ENCODE results near the gene DOCK1. TPM values are rescaled to one million over a fixed set of nuclear protein-coding genes. Genes with fewer than 3 reads are reported as not detected.

The DOCK1 gene
- total RNA-seq, 1 donor from 2014 or later = 72.6 TPM

DNA sequence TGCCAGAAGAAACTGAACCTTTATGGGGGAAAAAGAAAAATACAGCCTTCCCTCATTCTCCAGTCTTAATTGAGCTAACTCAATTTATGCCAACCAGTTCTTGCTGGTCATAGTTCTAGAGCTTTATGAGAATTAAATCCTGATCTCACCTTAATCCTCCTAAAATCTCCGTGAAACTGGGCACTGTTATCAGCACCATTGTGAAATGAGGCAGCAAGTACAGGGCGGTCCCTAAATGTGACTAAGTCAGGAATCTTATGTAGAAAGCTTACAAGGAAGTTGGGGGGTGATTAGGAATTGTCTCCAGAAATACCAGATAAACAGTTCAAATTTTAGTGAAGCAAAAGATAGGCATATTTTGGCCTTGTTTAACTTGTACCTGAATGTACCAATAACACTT lies 301.9 kb downstream of the DOCK1 start:
- Histone ChIP-seq H3K79me2 (ENCODE audit: low read depth) (no peaks in the 10 kb centered on the region), H3K27me3 (no peaks in the 10 kb centered on the region), H3K4me3 (no peak overlapping the region), H3K9me3 (ENCODE audit: low read depth) (no peaks in the 10 kb centered on the region), H3K9ac (no peak overlapping the region), H3K4me2 (no peak overlapping the region), H2AFZ (replicated peaks) (no peak overlapping the region), H3K4me1 (no peaks in the 10 kb centered on the region), H3K27ac (no peak overlapping the region), H3F3A (ENCODE audit: low read depth) (no peaks in the 10 kb centered on the region), H3K36me3 (no peaks in the 10 kb centered on the region), H4K20me1 (ENCODE audit: low read depth) (no peaks in the 10 kb centered on the region)
- Mint-ChIP-seq H3K36me3 (no peaks in the 10 kb centered on the region), H3K4me3 (no peak overlapping the region), H3K27ac (no peak overlapping the region), H3K9me3 (no peaks in the 10 kb centered on the region), H3K27me3 (ENCODE audit: insufficient read depth, low read depth) (no peaks in the 10 kb centered on the region), H3K4me1 (no peaks in the 10 kb centered on the region)
- DNase-seq (ENCODE audit: low spot score) = no peak
- TF ChIP-seq EZH2phosphoT487 (IDR thresholded peaks at IDR 0.05) (no peak), EZH2 (IDR thresholded peaks at IDR 0.05) (no peak)
- TF ChIP-seq, protein P1, sequence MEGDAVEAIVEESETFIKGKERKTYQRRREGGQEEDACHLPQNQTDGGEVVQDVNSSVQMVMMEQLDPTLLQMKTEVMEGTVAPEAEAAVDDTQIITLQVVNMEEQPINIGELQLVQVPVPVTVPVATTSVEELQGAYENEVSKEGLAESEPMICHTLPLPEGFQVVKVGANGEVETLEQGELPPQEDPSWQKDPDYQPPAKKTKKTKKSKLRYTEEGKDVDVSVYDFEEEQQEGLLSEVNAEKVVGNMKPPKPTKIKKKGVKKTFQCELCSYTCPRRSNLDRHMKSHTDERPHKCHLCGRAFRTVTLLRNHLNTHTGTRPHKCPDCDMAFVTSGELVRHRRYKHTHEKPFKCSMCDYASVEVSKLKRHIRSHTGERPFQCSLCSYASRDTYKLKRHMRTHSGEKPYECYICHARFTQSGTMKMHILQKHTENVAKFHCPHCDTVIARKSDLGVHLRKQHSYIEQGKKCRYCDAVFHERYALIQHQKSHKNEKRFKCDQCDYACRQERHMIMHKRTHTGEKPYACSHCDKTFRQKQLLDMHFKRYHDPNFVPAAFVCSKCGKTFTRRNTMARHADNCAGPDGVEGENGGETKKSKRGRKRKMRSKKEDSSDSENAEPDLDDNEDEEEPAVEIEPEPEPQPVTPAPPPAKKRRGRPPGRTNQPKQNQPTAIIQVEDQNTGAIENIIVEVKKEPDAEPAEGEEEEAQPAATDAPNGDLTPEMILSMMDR (IDR thresholded peaks at IDR 0.05) = no peak

DNA sequence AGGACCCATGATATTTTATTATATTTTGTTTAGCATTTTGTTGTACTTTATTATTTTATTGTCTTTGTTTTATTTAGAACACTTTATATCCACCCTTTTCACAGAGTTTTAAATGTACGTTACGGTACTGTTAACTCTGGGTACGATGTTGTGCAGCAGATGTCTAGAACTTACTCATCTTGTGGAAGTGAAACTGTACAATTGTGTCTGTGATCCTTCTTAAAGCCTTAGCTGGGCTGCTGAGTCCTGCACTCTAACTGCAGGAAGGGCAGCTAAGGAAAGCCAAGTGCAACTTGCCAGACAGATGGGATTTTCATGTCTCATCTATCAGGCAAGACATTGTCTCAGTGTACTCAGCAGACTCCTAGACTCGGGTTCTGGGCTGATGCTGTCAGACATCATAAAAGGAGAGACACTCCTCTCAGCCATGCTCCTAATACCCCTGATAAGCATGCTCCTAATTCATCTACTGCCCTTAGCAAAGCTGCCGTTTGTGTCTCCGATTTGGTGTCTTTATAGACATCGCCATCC lies 305.8 kb downstream of the DOCK1 start:
- Histone ChIP-seq H4K20me1 (ENCODE audit: low read depth) (no peaks in the 10 kb centered on the region), H3F3A (ENCODE audit: low read depth) (peaks cover 3% of the 10 kb centered on the region), H3K9me3 (ENCODE audit: low read depth) (no peaks in the 10 kb centered on the region), H3K4me1 (peaks cover 7% of the 10 kb centered on the region), H3K4me3 (no peak overlapping the region), H3K9ac (no peak overlapping the region), H2AFZ (replicated peaks) (no peak overlapping the region), H3K79me2 (ENCODE audit: low read depth) (no peaks in the 10 kb centered on the region), H3K27ac (no peak overlapping the region), H3K36me3 (no peaks in the 10 kb centered on the region), H3K27me3 (no peaks in the 10 kb centered on the region), H3K4me2 (no peak overlapping the region)
- no peak overlapping the region for H3K4me3 Mint-ChIP-seq
- peaks cover 5% of the 10 kb centered on the region for H3K4me1 Mint-ChIP-seq
- H3K9me3 Mint-ChIP-seq = no peaks in the 10 kb centered on the region
- no peaks in the 10 kb centered on the region for H3K27me3 Mint-ChIP-seq (ENCODE audit: insufficient read depth, low read depth)
- H3K36me3 Mint-ChIP-seq = no peaks in the 10 kb centered on the region
- H3K27ac Mint-ChIP-seq = no peak overlapping the region
- DNase-seq (ENCODE audit: low spot score) = no peak
- TF ChIP-seq EZH2phosphoT487 (IDR thresholded peaks at IDR 0.05) (no peak), EZH2 (IDR thresholded peaks at IDR 0.05) (no peak)
- TF ChIP-seq, protein P1 (IDR thresholded peaks at IDR 0.05) = no peak

DNA sequence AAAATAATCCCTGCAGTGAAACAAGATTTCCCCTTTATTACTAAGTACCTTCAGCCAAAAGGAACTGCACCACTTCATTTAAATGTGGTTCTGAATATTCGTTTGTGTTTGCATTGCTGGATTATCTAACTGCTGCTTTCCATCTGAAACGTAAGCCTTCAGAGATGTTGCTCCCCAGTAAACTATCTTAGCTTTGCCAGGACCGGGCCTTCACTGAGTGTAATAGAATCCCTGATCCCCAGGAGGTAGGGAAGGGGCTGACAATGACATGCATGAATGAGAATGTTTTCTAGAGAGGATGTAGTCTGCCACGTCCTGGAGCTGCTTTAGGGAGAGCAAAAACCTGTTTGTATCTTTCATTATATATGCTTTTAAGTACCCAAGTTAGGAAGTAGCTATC lies 310.6 kb downstream of the DOCK1 start:
- H3K4me3 Mint-ChIP-seq = no peak overlapping the region
- Histone ChIP-seq H3K27me3 (no peaks in the 10 kb centered on the region), H3K27ac (no peak overlapping the region), H3K79me2 (ENCODE audit: low read depth) (no peaks in the 10 kb centered on the region), H3K4me1 (peaks cover 10% of the 10 kb centered on the region), H2AFZ (replicated peaks) (no peak overlapping the region), H4K20me1 (ENCODE audit: low read depth) (no peaks in the 10 kb centered on the region), H3K36me3 (no peaks in the 10 kb centered on the region), H3K9me3 (ENCODE audit: low read depth) (no peaks in the 10 kb centered on the region), H3K4me2 (peak overlapping the region; percentile 12), H3K4me3 (no peak overlapping the region), H3F3A (ENCODE audit: low read depth) (peaks cover 3% of the 10 kb centered on the region), H3K9ac (no peak overlapping the region)
- TF ChIP-seq, protein P1 (IDR thresholded peaks at IDR 0.05) = no peak
- TF ChIP-seq EZH2phosphoT487 (IDR thresholded peaks at IDR 0.05) (no peak), EZH2 (IDR thresholded peaks at IDR 0.05) (no peak)
- H3K36me3 Mint-ChIP-seq = no peaks in the 10 kb centered on the region
- peaks cover 14% of the 10 kb centered on the region for H3K4me1 Mint-ChIP-seq
- peak; percentile 49 for DNase-seq (ENCODE audit: low spot score)
- peaks cover 3% of the 10 kb centered on the region for H3K9me3 Mint-ChIP-seq
- H3K27me3 Mint-ChIP-seq (ENCODE audit: insufficient read depth, low read depth) = no peaks in the 10 kb centered on the region
- peak overlapping the region; percentile 11 for H3K27ac Mint-ChIP-seq
